Measurements from ENCODE around the gene MTUS2.

- TF ChIP-seq POLR2AphosphoS5 (IDR thresholded peaks at IDR 0.05) (no peak), CTCF (IDR thresholded peaks at IDR 0.05) (no peak)
Observed at GRCh38 chr13:29101905-29102304, 281.8 kb downstream of the MTUS2 start.
